HG03439 (cell line): ENCODE data around the gene FAM168A.

Experiments
- ATAC-seq: cut with Tn5 transposase; IDR thresholded peaks from one replicate; pipeline ENCODE4 v1.9.1; 2021; ENCODE audit warnings: mild to moderate bottlenecking, moderate library complexity; ENCODE audit not compliant: unreplicated experiment

The FAM168A gene

DNA sequence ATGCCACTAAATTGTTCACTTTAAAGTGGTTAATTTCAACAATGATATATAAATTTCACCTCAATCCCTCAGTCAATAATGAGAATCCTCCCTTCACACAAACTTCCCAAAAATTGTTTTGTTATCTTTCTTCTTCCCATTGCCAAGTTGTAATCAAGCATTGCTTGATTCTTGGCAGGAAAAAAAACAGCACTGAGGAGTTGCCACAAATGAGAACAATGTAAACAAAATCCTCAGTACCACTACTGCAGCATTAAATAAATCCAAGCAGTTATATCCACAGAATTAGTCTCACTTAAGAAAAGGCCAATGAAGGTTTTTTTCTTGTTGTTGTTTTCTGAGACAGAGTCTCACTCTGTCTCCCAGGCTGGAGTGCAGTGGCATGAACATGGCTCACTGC is 38.2 kb downstream of the FAM168A start:
- no peak for ATAC-seq

DNA sequence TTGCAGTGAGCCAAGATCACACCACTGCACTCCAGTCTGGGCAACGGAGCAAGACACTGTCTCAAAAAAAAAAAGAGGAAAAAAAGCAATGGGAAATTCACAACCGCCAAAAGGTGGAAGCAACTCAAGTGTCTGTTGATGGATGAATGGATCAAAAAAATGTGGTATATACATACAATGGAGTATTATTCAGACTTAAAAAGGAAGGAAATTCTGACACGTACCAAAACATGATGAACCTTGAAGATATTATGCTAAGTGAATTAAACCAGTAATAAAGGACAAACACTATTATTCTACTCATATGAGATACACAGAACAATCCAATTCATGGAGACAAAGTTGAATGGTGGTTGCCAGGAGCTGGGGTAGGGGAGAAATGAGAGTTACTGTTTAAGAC is 40.9 kb downstream of the FAM168A start:
- ATAC-seq = no peak

DNA sequence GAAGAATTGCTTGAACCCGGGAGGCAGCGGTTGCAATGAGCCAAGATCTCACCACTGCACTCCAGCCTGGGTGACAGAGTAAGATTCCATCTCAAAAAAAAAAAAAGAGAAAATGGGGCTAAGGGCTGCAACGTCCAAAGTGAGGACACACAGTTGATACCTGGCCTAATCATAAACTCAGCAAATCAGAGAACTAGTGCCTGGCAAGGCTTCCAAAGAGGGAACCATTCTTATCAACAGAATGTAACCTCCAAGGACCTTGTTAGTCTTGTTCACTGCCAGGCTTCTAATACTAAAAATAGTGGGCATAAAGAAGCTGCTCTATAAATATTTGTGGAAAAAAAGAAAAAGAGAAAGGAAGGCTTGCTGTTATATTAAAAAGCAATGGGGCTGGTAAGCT is 42.3 kb downstream of the FAM168A start:
- ATAC-seq = no peak

DNA sequence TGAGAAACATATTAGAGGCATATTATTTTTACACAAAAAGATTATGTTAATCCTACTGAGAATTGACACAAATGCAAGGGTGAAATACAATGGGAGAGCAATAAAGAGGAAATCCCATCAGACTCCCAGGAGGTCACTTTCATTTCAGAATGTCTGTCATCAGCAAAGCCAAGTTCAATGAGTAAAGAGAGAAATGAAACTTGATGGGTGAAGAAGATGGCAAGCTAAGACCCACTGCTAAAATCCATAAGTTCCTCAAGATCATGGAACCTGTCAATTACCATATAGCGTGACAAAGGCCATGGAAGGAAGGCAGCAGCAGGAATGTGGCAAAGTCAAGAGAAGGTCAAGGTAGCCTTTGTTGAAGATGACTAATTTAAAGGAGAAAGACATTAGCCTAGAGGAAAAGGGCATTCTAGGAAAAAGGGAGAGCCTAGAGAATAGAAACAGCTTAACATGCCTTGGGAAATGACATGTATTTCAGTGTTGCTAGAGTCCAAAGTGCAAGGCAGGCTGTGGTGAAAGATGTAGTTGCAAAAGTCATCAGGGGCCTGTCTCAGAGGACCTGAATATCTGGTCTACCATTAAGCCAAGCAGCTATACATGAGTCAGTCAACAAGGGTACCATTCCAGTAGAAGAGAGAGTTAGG is 43.1 kb downstream of the FAM168A start:
- no peak for ATAC-seq

DNA sequence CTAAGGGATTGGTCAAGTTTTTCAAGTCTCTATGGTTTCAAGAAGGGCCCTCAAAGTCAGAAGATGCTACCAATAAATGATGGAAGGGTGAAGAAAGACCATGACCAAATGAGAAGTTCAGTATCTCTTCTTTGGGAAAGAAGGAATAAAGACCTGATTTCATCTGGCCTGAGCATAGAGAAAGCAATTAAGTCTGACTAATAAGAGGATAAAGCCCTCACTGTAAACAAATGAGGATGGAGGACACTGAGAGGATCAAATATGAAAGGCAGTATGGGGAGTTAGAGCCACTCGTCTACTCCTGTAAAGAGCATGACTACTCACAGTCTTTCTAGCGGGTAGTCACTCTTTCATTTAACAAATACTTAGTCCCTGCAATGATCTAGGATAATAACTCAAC is 44.6 kb downstream of the FAM168A start:
- ATAC-seq = no peak

DNA sequence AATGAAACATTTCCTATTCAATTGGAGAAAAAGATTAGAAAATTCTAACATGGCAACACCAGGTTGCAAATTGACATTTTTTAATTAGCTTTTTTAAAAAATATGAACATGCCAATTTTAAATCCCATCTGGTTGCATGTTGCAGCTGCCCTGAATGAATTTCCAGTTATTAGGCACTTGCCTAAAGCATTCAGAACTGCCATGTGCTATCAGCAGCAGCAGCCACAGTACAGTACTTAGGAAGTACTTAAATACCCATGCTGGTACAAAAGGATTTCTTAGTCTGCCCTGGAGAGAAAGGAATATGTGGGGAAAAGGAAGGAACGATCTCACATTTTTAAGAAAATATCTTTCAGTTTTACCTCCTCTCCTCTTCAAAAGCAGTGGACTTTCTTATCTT is 46.2 kb downstream of the FAM168A start:
- no peak for ATAC-seq

DNA sequence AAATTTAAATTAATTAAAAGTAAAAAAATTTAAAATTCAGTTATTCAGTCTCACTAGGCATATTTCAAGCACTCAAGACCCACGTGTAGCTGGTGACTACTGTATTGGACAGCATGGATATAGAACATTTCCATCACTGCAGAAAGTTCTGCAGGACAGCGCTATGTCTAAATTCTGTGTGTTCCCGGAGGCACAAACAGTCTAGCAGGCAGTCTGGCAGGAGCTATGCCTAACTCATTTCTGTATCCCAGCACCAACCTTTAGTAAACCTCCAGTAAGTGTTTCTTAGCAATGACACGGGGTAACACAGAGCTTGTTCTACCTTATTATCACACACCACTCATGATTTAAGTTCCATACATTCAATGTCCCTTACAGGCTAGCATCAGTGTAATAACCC is 48.5 kb downstream of the FAM168A start:
- ATAC-seq = no peak

DNA sequence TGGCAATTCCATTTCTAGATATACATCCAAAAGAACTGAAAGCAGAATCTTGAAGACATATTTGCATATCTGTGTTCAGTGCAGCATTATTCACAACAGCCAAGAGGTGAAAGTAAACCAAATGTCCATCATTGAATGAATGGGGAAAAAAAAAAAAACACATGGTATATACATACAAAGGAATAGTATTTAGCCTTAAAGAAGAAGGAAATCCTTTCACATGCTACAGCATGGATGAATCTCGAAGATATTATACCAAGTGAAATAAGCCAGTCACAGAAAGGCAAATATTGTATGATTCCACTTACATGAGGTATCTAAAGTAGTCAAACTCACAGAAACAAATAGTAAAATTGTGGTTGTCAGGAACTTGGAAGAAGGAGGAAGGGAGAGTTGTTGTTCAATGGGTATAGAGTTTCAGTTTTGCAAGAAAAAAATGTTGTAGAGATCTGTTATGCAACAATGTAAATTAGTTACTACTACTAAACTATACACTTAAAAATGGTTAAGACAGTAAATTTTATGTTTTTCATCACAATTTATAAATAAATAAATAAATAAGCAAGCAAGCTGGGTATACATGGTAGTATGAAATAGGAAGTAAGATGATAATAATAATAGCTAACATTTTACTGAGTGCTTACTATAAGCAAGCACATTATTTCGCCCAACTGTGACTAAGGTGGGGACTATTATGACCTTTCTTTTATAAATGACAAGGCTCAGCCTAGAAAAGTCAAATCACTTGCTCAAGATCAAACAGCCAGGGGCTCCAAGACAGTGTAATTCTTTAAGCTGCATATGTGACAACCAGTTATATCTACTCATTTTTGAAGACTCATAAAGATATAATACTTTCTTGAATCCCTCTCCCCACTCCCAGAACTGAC is 50.0 kb downstream of the FAM168A start:
- no peak for ATAC-seq

DNA sequence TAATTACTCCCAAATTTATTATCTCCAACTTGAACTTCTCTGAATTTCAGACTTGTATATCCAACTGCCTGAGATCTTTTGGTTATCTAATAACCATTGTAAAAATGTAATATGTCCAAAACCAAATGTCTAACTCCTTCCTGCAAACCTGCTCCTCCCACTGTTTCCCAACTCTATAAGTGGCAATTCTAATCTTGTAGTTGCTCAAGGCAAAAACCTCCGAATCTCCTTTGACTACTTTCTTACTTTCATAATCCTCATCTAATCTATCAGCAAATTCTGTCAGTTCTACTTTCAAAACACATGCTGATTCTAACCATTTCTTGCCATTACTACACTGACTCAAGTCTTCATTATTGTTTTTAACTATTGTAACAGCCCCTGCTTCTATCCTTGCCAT is 55.7 kb downstream of the FAM168A start:
- no peak for ATAC-seq

DNA sequence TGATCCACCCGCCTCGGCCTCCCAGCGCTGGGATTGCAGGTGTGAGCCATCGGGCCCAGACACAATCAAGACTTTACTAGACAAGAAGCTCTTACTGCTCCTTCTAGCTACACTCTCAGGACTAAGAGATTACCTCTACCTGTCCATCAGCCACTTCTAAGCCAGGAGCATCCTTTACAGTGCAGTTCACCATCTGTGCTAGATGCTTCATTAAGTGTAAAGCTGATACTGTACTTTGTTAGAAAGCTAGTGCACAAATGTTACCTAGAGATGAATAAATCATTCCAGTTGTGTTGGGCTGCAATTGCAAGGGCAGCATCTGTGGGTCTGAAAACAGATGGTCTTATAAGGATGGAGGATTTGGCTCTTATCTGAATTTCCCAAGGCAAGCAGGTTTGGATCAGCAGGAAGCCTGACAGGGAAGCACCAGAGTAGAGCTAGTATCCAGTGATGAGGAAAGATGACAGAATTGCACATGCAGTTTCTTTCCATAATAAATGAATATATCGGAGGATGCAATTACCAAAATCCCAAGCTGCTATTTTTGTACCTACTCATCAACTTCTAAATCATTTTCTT is 58.3 kb downstream of the FAM168A start:
- ATAC-seq = no peak

DNA sequence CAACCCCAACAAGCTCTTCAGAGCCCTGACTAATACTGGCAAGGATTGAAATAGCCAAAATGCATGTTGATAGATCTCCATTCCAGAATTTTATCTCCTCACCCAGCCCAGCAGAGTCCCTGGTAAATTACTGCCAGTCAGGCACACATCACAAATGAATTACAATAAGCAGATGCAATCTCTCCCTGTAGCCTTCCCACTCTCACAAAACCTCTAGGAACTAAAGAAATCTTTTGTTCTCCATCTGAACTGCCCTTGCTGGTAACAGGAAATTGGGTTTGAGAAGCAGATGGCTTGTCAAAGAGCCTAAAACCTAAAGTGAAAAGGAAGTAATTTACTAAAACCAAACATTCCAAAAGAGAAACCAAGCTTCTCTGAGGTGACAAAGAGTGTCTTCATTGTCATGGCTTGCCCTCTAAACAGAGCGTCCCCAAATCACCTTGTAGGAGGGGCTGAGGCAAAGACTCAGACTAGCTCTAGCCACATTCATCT is 59.5 kb downstream of the FAM168A start:
- ATAC-seq = no peak

DNA sequence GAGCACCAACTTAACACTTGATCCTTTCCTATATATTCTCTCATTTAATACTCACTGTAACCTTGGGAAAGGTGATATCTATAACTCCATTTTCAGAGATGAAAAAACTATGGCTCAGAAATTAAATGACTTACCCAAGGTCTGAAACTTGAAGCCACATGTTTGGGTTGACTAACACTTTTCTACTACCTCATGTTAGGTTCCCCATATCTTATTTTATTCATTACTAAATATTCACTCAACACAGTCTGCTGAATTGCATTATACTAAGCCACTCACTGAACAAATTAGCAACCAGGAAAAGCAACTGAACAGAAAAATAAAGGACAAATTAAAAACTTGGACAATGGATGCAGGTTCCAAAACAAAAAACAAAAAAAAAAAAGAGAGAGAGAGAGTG is 59.9 kb downstream of the FAM168A start:
- no peak for ATAC-seq

DNA sequence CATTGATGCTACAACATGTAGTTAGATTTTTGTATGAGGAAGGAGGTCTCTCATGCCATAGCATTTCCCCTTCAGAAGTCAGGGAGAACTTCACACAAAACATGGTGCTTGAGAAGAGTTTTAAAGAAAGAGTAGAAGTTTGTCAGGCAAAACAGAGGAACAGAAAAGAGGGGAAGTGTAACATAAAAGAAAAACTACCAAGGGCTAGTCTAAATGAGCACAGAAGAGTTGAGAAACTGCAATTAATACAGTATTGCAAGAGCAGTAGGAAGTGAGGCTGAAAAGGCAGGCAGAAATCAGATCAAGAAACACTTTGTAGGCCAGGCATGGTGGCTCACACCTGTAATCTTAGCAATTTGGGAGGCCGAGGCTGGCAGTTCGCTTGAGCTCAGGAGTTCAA is 61.0 kb downstream of the FAM168A start:
- no peak for ATAC-seq

DNA sequence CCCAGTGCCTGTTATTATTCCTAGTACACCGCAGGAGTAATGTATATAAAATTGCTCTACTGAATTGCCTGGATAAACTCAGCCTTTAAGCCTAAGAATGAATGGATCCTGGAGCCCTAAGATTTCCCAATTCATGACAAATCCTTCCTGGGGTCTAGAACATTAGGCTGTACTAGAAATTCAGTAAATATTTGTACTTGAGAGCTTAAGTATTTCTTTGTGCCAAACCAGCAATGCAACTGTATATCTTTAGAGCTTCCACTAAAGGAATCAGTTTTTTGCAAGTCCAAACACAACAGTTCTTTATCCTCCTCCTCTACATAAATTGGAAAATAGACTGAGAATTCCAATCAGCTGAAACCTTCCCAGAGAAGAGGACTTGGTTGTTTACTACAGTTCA is 65.6 kb downstream of the FAM168A start:
- ATAC-seq = no peak

DNA sequence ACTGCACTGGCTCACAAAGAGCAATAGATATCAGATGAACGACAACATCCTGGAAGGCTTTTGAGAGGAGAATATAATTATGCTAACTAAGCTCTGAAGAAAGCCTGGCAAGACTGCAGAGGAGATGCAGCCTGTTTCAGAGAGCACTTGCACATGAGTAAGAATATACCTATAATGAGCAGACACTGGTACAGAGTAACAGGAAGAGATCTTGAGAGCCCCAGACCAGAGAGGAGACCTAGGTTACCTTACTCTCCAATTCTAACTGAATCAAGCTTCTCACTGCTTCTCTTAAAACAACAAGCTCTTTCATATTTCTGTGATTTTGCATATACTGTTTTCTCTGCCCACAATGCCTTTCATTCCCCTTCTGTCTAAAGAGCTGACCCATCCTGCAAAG is 66.5 kb downstream of the FAM168A start:
- no peak for ATAC-seq

DNA sequence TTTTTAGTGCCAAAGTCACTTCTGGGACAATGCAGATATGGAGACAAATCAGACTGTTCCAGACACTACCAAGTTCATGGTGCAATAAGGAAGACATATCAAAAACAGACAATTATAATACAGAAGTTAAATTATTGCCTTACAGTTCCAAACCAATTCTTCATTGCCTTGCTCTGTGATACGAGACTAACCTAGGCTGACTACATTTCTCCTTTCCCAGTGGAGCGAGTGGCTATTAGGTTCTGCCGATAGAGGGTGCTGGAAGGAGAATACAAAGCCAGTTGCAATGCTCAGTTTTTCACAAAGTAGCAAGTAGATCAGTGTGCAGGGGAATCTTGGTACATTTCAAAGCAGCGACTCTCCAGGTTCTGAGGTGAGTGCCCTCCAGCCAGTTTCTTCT is 67.8 kb downstream of the FAM168A start:
- ATAC-seq = no peak

DNA sequence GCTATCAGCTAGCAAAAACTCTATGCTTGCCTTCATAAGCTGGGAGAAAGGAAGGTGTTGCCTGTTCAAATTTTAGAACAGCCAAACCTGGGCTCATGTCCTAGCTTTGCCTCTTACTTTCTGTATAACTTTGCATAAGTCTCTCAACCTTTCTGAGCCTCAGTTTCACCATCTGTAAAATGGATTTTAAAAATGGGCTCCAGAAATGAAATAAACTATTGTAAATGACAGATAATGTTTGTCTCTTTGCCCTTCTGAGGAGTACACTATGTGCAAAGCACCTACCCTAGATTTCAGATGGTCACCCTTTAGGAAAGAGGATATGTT is 68.7 kb downstream of the FAM168A start:
- no peak for ATAC-seq

DNA sequence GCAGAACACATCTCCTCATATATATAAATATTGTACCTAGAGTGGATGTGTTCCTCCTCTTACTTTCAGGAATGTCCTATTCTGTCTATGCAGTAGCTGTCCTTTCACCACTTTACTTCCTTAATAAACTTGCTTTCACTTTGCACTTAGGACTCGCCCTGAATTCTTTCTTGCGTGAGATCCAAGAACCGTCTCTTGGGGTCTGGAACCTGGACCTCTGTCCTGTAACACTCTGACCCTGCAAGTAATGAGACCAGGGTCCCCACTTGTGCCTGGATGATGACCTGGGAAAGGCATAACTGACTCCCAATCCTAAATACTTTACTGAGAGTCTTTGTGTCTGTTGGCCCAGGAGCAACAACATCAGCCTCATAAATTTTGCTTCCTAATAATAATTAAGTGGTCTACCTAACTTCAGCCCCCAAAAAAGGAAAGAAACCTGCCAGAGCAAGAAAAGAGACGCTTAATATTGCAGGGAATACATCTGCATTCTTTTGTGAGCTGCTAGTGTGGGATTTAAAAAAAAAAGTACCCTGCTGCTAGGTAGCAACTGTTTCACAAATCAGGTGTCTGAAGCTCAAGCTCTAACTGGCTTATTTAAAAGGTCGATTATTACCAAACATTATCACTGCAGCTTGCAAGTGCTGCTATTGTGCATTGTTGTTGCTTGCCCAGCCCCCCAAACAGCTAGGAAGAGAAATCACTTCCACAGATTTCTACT is 69.3 kb downstream of the FAM168A start:
- ATAC-seq = no peak

DNA sequence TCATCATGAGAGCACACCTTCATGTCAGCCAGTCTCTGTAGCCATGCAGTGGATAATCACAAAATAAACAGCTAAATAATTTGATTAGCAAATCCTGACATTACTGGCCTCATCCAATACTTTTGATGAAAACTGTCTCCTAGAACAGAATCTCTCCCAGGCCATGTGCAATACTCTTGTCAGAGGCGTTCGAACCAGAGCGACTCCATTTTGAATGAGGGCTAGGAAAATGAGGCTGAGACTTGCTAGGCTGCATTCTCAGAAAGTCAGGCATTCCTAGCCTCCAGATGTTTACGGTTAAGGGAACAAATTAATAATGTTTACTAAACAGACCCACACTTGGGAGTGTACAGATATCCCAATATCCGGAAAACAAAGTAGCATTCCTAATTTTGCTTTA is 69.9 kb downstream of the FAM168A start:
- ATAC-seq = no peak

DNA sequence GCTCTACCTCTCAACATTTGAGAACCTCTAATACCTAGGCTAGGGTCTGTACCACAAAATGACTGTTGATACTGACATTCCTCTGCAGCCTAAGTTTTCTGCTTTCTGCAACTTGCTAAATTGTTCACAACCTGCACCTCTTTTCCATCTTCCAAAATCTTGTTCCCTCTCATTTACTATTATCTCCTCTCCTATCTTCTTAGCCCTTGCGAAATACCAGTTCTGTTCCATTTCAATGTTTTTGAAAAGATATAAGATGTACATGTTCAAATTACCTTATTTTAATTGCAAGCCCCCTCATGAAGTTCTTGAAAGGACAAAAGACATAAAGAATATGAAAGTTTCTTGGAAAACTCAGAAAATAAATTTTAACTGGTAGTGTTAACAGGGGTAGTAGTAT is 72.3 kb downstream of the FAM168A start:
- ATAC-seq = no peak

DNA sequence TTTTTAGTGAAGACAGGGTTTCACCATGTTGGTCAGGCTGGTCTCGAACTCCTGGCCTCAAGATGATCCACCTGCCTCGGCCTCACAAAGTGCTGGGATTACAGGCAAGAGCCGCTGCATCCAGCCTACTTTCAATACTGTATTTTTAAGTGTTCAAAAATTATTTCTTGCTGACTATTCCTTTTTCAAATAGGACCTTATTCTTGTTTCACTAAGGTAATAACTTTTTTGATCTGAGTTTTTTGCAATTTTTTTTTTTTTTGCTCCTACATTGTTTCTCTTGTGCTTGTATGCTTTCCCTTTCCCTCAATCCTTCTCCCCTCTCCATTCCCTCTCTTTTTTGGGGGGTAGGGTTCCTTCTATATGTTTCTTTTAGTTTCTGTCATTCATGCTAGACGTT is 73.1 kb downstream of the FAM168A start:
- no peak for ATAC-seq

DNA sequence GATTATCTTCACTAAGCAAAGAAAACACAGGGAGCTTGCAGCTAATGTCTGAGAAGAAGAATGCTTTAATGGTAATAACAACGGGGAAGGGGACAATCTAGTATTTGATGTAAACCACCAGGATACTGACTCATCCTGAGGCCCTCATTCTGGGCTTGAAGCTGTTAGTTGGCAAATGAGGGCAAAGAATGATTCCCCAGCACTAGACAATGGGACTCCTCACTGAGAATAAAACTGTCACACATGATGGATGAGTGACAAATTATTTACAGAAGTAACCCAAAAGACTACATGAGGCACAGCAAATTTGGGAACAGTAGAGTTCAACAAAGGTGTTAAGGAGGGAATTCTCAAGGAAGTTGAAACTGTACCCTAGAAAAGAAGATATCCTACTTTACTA is 76.3 kb downstream of the FAM168A start:
- no peak for ATAC-seq
